ENCODE data around the gene ARF1.

GRCh38 chr1:228084325-228084724, 1.8 kb downstream of the ARF1 start:
- no peak for TF ChIP-seq EP300 (IDR thresholded peaks at IDR 0.05)
- TF ChIP-seq CTCF (IDR thresholded peaks at IDR 0.05) = no peak
- TF ChIP-seq POLR2AphosphoS5 (IDR thresholded peaks at IDR 0.05) = peak; percentile 55 to 68
- TF ChIP-seq POLR2A (IDR thresholded peaks at IDR 0.05) = peak in 1 of 4 donors; percentile 25
